ENCODE data around the gene ZNF227.

The ZNF227 gene

GRCh38 chr19:44277331-44277730, 65.0 kb downstream of the ZNF227 start:
- H3K4me3 ChIP-seq (ENCODE audit: low read length), result no peak overlapping the region
- no peaks in the 10 kb centered on the region for H3K27me3 ChIP-seq (ENCODE audit: control insufficient read depth, low read length)
- H4K20me1 ChIP-seq (ENCODE audit: control insufficient read depth, insufficient read depth, low read depth, low read length), result no peaks in the 10 kb centered on the region
- H3K79me2 ChIP-seq (ENCODE audit: control insufficient read depth, low read length), result no peaks in the 10 kb centered on the region
- H3K4me2 ChIP-seq (ENCODE audit: low read length), result no peak overlapping the region
- no peak overlapping the region for H3K27ac ChIP-seq (ENCODE audit: low read depth, low read length)
- no peaks in the 10 kb centered on the region for H3K9me2 ChIP-seq (replicated peaks; ENCODE audit: control insufficient read depth, low read length)
- H3F3A ChIP-seq (ENCODE audit: control insufficient read depth, insufficient read depth), result no peaks in the 10 kb centered on the region
- TF ChIP-seq, protein P1, sequence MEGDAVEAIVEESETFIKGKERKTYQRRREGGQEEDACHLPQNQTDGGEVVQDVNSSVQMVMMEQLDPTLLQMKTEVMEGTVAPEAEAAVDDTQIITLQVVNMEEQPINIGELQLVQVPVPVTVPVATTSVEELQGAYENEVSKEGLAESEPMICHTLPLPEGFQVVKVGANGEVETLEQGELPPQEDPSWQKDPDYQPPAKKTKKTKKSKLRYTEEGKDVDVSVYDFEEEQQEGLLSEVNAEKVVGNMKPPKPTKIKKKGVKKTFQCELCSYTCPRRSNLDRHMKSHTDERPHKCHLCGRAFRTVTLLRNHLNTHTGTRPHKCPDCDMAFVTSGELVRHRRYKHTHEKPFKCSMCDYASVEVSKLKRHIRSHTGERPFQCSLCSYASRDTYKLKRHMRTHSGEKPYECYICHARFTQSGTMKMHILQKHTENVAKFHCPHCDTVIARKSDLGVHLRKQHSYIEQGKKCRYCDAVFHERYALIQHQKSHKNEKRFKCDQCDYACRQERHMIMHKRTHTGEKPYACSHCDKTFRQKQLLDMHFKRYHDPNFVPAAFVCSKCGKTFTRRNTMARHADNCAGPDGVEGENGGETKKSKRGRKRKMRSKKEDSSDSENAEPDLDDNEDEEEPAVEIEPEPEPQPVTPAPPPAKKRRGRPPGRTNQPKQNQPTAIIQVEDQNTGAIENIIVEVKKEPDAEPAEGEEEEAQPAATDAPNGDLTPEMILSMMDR (IDR thresholded peaks at IDR 0.05; ENCODE audit: low read depth, low read length, poor library complexity, severe bottlenecking), result no peak
- no peak for TF ChIP-seq EZH2phosphoT487 (IDR thresholded peaks at IDR 0.05; ENCODE audit: borderline replicate concordance, low read length)
- H3K4me1 ChIP-seq (ENCODE audit: control insufficient read depth, low read length), result no peaks in the 10 kb centered on the region
- H3K9me3 ChIP-seq (ENCODE audit: control insufficient read depth, insufficient read depth, low read length), result no peaks in the 10 kb centered on the region
- no peaks in the 10 kb centered on the region for H3K36me3 ChIP-seq (ENCODE audit: control insufficient read depth, low read length)

GRCh38 chr19:44278181-44278690, 65.9 kb downstream of the ZNF227 start:
- TF ChIP-seq, protein P1 (IDR thresholded peaks at IDR 0.05; ENCODE audit: low read depth, low read length, poor library complexity, severe bottlenecking), result no peak
- no peak for TF ChIP-seq EZH2phosphoT487 (IDR thresholded peaks at IDR 0.05; ENCODE audit: borderline replicate concordance, low read length)
- no peaks in the 10 kb centered on the region for H3K36me3 ChIP-seq (ENCODE audit: control insufficient read depth, low read length)
- no peaks in the 10 kb centered on the region for H4K20me1 ChIP-seq (ENCODE audit: control insufficient read depth, insufficient read depth, low read depth, low read length)
- no peak overlapping the region for H3K4me2 ChIP-seq (ENCODE audit: low read length)
- H3F3A ChIP-seq (ENCODE audit: control insufficient read depth, insufficient read depth), result no peaks in the 10 kb centered on the region
- H3K4me3 ChIP-seq (ENCODE audit: low read length), result no peak overlapping the region
- H3K9me3 ChIP-seq (ENCODE audit: control insufficient read depth, insufficient read depth, low read length), result no peaks in the 10 kb centered on the region; the same call in 1 of the 2 replicates
- no peaks in the 10 kb centered on the region for H3K79me2 ChIP-seq (ENCODE audit: control insufficient read depth, low read length)
- no peaks in the 10 kb centered on the region for H3K9me2 ChIP-seq (replicated peaks; ENCODE audit: control insufficient read depth, low read length)
- H3K27ac ChIP-seq (ENCODE audit: low read depth, low read length), result no peak overlapping the region
- no peaks in the 10 kb centered on the region for H3K27me3 ChIP-seq (ENCODE audit: control insufficient read depth, low read length)
- no peaks in the 10 kb centered on the region for H3K4me1 ChIP-seq (ENCODE audit: control insufficient read depth, low read length)

GRCh38 chr19:44280916-44281315, 68.6 kb downstream of the ZNF227 start:
- no peak overlapping the region for H3K4me3 ChIP-seq (ENCODE audit: low read length)
- TF ChIP-seq, protein P1 (IDR thresholded peaks at IDR 0.05; ENCODE audit: low read depth, low read length, poor library complexity, severe bottlenecking), result no peak
- no peak for TF ChIP-seq EZH2phosphoT487 (IDR thresholded peaks at IDR 0.05; ENCODE audit: borderline replicate concordance, low read length)
- no peaks in the 10 kb centered on the region for H3K27me3 ChIP-seq (ENCODE audit: control insufficient read depth, low read length)
- H3F3A ChIP-seq (ENCODE audit: control insufficient read depth, insufficient read depth), result no peaks in the 10 kb centered on the region
- H4K20me1 ChIP-seq (ENCODE audit: control insufficient read depth, insufficient read depth, low read depth, low read length), result no peaks in the 10 kb centered on the region
- no peaks in the 10 kb centered on the region for H3K4me1 ChIP-seq (ENCODE audit: control insufficient read depth, low read length)
- H3K36me3 ChIP-seq (ENCODE audit: control insufficient read depth, low read length), result no peaks in the 10 kb centered on the region
- no peaks in the 10 kb centered on the region; the same call in 1 of the 2 replicates for H3K9me3 ChIP-seq (ENCODE audit: control insufficient read depth, insufficient read depth, low read length)
- no peaks in the 10 kb centered on the region for H3K9me2 ChIP-seq (replicated peaks; ENCODE audit: control insufficient read depth, low read length)
- H3K4me2 ChIP-seq (ENCODE audit: low read length), result no peak overlapping the region
- H3K27ac ChIP-seq (ENCODE audit: low read depth, low read length), result no peak overlapping the region
- H3K79me2 ChIP-seq (ENCODE audit: control insufficient read depth, low read length), result no peaks in the 10 kb centered on the region

Data from DOHH2 (cell line).